ENCODE data around the gene HS3ST1.

HS3ST1 gene

DNA sequence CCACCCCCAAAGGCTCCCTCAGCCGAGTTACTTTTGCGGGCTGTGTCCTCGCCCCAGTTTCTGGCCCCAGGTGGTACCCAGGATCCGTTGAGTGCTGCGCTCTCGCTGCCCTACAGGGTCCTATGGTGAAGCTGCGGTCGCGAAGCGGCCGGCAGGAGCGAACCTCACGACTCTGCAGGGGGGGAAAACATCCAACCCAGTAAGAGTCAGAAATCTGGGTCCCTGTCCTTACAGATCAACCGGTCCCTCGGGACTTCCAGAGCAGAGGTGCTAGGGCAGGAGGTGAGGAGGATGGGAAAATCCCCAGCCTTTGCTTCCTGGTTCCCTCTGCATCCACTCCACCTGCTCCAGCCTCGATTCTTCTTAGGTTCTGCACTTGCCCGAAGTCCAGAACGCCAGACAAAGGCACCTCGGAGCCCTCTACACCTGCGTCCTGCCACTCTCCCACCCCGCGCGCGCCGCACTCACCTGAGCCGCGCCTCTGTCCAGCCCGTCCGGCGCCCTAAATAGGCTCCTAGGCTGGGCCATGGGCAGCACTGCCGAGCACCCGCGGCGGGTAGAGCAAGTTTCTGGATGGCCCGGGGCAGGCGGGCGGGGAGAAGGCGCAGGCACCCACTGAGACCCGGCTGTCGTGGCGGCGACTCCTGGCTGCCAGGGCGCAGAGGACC lies at the start of gene HS3ST1:
Gene HS3ST1 (minus strand): TSS at position 664 of the 668 bp plus-strand sequence. CDS start 28,889 bp downstream, outside the sequence.
- DNase-seq (ENCODE audit: low spot score), result no peak

DNA sequence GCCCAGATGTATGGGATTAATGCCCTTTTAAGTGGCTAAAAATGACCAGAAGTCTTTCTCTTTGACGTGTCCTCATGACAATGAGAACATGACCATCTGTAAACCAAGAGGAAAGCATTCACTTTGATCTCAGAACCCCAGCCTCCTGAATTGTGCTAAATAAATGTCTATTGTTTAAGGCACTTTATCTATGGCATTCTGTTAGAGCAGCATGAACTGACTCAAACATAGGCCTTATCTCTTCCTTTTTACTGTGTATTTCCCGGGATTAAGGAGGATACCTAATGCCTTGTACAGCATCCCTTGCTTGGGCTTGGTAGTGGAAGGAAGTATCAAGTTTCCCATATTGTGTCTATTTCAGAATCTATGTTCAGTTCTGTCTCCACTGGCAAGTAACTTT lies 47.2 kb upstream of the HS3ST1 start:
- DNase-seq (ENCODE audit: low spot score), result no peak

DNA sequence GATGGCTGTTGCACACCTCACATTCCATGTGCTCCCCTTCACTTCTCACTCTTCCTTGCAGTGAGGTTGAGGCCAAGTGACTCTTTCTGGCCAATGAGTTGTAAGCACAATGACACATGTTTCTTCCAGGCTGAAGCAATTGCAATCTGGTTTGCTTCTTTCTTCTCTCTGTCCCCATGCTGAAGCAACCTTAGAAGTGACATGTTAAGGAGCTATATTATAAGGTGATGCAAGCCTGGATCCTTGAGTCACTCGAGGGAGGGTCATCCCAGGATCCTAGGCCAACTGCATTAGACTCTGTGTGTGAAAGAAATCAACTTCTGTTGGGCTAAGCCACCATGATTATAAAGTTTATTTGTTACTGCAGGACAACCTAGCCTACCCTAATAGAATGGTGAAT lies 45.5 kb upstream of the HS3ST1 start:
- no peak for DNase-seq (ENCODE audit: low spot score)

DNA sequence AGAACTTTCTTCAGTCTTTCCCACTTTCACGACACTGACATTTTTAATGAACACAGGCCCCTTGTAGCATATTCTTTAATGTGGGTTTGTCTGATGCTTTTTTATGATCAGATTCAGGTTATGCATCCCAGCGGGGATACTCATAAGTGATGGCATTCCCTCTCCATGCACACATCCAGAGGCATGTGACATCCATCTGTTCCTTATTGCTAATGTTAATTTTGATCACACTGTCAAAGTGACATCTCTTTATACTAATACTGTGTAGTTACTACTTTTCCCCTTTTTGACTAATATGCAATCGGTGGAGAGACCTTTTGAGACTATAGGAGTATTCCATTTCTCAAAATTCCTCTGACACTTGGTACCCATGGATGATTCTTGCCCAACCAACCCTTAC lies 43.8 kb upstream of the HS3ST1 start:
- DNase-seq (ENCODE audit: low spot score), result no peak

DNA sequence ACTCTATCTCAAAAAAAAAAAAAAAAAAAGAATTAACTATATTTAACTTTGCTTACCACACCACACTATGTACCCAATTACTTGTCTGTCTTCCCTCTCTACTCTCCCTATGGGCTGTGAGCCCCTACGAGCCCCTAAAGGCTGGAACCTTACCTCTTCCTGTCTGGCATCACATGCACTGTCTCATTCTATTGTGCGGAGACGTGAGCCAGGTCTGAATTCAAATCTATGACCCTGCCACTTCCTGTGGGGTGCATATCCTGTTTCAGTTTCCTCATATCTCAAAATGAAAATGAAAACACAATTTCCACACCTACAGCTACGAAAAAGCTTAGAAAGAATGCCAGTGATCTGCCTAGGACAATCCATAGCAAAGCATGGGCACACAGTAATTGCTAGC lies 42.9 kb upstream of the HS3ST1 start:
- no peak for DNase-seq (ENCODE audit: low spot score)

DNA sequence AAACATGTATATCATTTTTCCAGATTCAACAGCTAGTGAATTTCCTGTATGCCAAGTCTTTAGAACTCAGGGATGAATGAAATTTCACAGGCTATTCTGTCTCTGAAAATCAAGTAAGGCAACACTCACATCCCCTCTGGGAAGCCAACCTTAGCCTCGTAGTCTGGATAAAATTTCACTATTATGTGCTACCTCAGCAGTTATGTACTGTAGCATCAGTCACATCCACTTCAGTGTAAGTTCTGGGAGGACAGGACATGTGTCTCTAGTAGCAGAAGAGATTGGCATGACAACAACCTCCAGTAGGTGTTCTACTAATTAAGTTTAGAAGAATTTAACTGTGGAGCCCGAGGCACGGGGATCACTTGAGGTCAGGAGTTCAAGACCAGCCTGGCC lies 42.4 kb upstream of the HS3ST1 start:
- DNase-seq (ENCODE audit: low spot score), result no peak

DNA sequence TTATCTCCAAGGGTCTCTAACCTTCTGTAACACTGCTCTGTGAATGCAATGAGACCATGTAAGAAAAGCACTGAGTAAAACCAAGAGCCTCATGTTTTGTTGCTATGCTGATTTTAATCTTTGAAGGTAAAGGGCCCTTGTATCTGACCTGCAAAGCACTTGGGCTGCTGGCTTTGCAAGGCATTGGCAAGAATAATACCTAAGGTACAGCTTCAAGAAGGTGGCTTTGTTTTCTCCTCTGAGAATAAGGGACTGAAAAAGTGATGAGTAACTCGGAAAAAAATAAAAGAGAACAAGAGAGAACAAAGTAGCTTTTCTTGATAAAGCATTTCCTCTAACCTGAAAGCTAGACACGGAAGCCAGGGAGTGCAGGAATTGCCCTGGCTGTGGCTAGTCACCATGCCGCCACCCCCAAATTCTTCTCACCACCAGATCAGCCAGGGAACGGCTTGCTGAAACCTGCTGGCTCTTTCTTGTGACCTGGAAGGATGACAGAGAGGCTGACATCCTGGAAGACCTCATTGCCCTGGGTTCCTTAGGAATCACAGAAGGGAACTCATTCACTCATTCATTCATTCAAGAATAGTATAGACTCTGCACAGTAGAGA lies 41.8 kb upstream of the HS3ST1 start:
- DNase-seq (ENCODE audit: low spot score), result no peak

DNA sequence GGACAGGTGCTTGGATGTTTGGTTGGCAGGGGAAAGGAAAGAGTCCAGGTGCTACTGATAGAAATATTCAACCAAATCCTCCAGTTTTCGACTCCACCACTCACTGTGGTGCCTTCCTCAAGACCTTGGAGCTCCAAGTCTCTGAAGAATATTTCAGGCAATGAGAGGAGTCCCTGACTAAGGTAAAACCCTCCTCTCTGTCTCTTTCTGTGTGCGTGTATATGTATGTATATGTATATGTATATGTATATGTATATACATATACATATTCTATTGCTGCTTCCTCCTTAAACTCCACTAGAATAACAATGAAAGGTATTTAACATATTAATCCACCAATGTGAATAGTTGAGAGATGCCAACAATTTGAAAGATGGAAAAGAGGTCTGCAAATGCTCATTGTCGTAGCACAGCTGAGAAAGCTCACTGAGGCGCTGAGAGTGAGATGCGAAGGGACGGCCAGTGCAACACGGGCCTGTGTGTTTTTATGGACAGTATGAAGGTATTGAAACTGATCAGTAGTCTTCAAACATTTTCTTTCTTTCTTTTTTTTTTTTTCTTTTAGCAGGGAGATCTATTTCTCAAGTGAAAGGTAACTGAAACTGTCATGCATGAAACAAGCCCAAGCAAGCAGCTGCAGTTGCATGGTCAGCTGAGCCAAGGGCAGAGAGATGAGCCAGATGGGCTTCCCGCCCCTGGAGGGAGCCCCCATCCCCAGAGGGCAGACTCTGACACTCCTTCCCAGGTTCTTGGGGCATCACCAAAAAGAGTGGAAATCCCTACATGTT lies 41.1 kb upstream of the HS3ST1 start:
- no peak for DNase-seq (ENCODE audit: low spot score)

DNA sequence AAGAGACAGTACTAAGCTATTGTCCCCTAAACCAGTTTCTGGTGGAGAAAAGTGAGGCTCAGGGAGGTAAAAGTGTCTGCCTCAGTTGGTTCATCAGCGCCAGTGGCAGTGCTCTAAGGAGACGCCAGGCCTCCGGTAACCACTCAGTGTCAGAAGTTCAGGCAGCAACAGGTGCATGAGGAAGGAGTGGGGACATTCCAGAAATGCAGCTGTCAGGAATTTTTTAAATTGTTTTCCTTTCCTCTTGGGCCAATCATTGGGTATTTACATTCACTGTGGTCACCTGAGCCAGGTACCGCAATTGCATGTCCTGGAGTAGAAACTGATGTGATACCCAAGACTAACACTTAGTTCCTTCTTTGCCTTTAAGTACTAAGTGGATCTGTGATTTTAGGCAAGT lies 40.2 kb upstream of the HS3ST1 start:
- DNase-seq (ENCODE audit: low spot score), result no peak

DNA sequence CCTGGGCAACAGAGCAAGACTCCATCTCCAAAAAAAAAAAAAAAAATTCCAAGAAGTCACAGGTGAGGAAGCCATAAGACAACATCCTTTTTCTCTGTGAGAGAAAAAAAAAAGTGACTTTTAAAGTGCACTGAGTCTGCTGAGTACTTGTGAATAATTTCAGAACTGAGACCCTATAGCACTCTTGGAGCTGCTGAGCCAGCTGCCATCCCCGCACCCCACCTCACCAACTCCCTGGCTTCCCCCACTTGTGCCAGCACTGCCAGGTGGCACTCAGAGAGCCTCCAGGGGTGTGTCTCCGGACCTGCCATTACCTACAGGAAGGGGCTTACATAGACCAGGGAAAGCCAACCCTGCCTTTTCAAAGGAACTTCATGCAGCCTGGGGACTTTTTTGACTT lies 39.2 kb upstream of the HS3ST1 start:
- DNase-seq (ENCODE audit: low spot score), result no peak

DNA sequence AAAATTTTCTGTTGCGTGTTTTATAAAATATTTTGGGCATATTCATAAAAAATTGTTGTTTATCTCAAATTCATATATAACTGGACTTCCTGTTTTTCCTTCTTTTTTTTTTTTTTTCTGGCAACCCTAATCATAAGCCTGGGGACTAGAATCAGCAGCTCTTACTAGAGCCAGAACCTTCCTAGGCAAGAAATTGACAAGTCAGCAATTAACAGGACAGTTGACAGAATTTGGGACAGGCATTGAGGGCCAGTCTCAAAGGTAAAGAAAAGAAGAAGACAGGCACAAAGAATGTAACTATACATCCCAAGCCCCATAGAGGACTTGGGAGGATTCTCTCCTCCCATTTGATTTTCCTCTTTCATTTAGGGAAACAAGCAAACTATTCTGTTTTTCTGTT lies 35.0 kb upstream of the HS3ST1 start:
- no peak for DNase-seq (ENCODE audit: low spot score)

DNA sequence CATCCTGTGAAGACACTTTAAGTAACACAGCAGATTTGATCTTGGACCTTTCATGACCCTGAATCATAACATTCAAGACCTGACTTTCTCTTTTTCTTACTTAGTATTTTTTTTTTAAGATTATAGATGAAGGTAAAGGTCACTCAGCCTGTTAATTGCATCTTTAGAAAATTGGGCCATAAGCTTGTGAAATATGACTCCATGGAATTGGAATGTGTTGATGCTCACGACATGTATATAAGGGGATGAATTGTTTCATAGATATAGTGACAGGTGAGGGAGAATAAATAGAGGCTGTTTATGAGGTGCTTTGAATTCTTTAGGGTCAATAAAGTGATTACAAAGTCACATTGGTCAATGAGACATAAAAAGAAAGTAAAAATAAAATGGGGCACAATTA lies 27.7 kb upstream of the HS3ST1 start:
- no peak for DNase-seq (ENCODE audit: low spot score)

DNA sequence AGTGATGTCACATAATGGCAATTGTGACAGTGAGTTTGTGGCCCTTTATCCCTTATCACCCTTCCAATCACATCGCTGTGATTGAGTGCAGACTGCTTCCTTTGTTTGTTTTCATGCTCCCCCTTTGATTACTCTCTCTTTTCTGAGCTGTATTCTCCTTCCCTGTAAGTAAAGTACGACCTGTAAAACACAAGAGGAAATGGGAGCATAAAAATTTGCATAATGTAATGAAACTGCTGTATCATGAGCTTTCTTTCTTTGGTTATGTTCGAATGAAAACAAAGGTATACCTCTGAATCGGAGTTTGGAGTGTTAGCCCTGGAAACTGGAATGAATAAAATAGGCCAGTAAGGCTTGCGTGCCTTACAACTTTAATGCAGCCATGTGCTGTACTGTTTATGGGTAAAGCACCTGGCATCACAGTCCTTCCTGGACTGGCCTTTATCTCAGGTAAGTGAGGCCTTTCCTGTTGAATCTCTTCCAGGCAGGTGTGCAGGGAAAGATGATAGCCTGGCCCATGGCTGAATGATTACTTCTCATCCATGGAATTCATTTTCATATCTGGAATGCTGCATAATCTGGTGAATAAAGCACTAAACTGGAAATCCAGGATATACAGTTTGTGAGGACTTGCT lies 26.6 kb upstream of the HS3ST1 start:
- DNase-seq (ENCODE audit: low spot score), result no peak

DNA sequence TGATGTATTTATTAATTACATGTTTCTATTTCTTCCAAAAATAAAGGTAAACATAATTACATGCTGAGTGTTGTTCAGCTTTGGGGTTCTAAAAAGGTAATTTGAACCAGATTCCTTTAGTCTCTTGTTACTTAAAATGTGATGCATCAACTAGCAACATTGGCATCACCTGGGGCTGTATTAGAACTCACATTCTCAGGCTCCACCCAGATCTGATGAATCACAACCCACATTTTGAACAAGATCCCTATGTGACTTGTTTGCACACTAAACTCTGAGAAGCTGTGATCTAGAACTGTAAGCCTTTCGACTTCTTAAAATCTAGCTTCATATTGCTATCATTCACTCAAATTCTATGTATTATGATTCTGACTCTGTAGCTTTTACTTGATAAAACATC lies 23.0 kb upstream of the HS3ST1 start:
- no peak for DNase-seq (ENCODE audit: low spot score)

DNA sequence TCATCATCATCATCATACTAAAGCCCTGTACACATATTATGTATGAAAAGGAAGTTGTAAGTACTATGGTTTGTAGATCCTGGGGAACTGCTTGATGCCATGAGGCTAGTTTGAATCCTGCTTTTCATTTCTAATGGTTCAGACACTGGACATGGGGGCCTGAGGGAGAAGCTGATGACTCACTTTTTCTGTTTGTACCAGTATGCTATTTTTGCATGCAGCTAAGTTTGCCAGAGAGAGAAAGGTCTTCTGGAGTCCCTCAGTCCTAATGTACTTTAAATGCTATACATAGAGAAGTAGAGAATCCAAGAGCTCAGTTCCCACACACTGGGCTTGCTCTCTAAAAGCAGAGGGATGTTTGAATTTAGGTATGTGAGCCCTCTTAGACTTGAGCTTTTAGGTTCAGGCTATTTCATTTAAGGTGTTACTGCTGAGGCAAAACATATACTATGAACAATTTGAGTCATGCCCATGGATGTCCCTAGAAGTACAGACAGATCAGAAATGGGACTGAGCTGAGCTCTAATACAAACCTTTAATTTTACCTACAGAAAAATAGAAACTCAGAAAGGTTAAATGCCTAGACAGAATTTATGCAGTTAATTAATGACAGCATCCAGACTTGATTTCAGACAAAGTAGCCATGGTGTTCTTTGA lies 17.6 kb upstream of the HS3ST1 start:
- DNase-seq (ENCODE audit: low spot score), result no peak

DNA sequence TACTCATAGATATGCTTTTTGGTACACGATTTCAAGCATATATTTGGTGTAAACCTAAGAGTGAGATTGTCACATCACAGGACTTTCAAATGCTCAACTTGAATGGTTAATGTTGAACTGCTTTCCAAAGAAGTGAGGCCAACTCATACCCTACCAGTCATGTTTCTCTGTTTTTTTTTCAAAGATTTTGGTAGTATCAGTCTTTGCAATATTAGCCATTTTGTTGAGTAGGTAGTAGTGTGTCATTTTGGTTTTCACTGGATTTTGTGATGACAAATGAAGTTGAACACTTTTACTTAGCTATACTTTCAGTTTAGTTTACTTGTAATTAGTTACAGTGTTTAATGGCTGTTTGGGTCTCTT lies 12.5 kb upstream of the HS3ST1 start:
- DNase-seq (ENCODE audit: low spot score), result no peak

DNA sequence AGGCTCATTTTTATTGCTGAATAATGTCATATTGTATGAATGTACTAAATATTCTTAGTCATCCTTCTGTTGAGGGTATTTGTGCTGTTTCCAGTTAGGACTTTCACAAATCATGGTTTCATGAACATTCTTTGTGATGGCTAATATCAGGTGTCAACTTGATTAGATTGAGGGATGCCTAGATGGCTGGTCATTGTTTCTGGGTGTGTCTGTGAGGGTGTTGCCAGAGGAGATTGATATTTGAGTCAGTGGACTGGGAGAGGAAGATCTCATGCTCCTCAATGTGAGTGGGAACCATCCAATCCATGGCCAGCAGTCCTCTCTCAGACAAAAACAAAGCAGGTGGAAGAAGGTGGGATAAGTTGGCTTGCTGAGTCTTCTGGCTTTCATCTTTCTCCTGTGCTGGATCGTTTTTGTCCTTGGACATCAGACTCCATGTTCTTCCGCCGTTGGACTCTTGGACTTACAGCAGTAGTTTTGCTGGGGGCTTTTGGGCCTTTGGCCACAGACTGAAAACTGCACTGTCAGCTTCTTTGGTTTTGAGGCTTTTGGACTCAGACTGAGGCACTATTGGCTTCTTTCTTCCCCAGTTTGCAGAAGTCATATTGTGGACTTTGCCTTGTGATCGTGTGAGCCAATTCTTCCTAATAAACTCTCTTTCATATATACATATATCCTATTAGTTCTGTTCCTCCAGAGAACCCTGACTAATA lies 11.9 kb upstream of the HS3ST1 start:
- no peak for DNase-seq (ENCODE audit: low spot score)

DNA sequence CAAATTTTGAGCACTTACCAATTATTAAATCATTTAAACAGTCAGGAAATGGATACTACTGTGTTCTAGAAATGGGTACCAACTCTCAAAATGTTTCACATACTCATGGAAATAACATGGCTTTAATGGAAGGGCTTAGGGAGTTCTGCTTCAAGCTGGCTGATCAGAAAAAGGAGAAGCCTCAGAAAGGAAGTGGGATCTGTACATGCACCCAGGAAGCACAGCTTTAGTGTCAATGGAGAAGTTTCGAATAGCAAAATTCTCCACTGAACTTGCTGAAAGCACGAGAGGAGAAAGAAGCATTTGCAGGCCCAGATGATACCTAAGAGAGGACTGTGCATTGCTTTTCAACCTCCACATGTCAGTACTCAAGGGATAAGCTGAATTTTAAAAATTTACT lies 11.1 kb upstream of the HS3ST1 start:
- DNase-seq (ENCODE audit: low spot score), result no peak

DNA sequence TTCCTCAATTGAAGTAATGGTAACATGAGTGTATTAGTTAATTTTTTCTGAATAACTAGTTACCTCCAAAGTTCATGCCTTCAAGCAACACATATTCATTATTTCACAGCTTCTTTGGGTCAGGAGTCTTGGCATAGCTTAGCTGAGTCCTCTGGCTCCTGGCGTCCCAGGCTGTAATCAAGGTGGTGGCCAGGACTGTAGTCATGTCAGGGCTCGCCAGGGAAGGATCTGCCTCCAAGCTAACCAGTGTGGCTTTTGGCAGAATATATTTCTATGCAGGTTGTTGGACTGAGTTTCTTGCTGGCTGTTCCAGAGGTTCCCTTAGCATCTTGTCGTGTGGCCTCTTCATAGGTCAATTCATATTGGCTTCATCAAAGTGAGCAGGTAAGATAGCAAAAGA lies 10.0 kb upstream of the HS3ST1 start:
- DNase-seq (ENCODE audit: low spot score), result no peak

DNA sequence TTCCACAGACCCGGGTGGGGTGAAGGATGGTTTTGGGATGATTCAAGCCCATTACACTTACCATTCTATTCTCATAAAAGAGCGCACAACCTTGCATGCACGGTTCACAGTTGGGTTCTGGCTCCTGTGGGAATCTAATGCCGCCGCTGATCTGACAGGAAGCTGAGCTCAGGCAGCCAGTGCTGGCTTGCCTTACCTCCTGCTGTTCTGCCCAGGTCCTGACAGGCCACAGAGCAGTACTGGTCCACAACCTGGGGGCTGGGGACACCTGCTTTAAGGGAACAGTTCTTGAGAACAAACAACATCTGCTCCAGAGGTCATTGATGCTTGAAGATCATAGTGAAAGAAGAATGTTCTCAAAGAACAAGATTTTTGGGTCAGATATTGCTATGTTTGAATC lies 8.0 kb upstream of the HS3ST1 start:
- DNase-seq (ENCODE audit: low spot score), result no peak

DNA sequence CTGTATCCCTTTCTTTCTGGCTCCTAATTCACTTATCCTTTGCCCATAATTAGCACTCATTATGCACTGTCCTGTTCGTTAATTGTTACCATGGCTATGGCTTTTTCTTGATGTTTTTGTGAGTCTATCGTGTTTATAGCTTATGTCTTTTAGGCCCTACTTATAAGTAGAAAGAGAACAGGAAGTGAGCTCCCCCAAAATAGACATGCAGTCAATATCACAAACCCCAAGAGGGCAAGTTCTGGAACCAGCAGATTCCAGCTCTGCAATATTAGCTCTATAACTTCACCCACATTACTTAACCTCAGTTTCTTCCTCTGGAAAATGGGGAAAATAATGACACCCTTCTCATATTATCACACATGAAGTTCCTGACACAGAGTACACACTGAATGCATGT lies 7.4 kb upstream of the HS3ST1 start:
- no peak for DNase-seq (ENCODE audit: low spot score)

DNA sequence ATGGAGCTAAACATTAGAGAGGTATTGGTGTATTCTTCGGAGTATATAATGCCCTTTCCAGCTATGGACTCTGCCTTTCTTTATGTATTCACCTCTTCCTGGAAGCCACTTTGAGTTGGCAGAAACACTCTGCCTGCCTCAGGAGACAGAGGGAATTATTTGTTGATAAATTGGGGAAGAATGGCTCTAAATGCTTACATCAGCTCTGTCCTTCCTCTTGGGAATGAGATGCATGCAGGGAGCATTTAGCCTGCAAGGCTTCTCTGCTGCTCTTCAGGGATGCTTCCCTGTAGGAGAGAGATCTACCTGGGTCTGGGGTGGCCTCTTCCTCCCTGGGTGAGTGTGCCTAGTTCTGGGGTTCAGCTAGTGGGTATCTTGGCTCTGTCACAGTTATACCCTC lies 6.9 kb upstream of the HS3ST1 start:
- no peak for DNase-seq (ENCODE audit: low spot score)

Data from GM03348 (cell line).